ENCODE data around the gene CTLA4. TPM values are rescaled to one million over a fixed set of nuclear protein-coding genes. Genes with fewer than 3 reads are reported as not detected.
A peak's percentile ranks its signal among the peaks of the same experiment; 100 is the strongest.

Gene CTLA4
- total and polyA plus RNA-seq, 2 experiments from 2014 or later = not detected

- Mint-ChIP-seq H3K36me3 (ENCODE audit: low read depth) (no peaks in the 10 kb centered on the region), H3K27me3 (ENCODE audit: insufficient read depth, low read depth, poor library complexity) (peaks cover 3% of the 10 kb centered on the region), H3K27ac (no peak overlapping the region), H3K4me3 (no peak overlapping the region), H3K4me1 (peaks cover 9% of the 10 kb centered on the region), H3K9me3 (no peaks in the 10 kb centered on the region; the same call in 2 of the 3 replicates)
- Histone ChIP-seq H3K4me1 (ENCODE audit: insufficient read depth) (peaks cover 3% of the 10 kb centered on the region), H3K27ac (ENCODE audit: low read depth) (no peak overlapping the region), H3K4me3 (no peak overlapping the region), H3K4me2 (no peak overlapping the region), H3K9me2 (ENCODE audit: insufficient read depth) (no peaks in the 10 kb centered on the region), H2AFZ (peak overlapping the region; percentile 63), H4K20me1 (replicated peaks; ENCODE audit: insufficient read depth) (no peaks in the 10 kb centered on the region), H3K79me2 (replicated peaks; ENCODE audit: insufficient read depth) (no peaks in the 10 kb centered on the region), H3F3A (replicated peaks; ENCODE audit: low read depth) (no peaks in the 10 kb centered on the region), H3K36me3 (ENCODE audit: insufficient read depth) (no peaks in the 10 kb centered on the region), H3K27me3 (ENCODE audit: insufficient read depth) (no peaks in the 10 kb centered on the region)
- TF ChIP-seq REST (IDR thresholded peaks at IDR 0.05; ENCODE audit: unreplicated experiment) = no peak
- no peak for TF ChIP-seq JUNB (IDR thresholded peaks at IDR 0.05; ENCODE audit: unreplicated experiment)
- TF ChIP-seq EZH2phosphoT487 (IDR thresholded peaks at IDR 0.05; ENCODE audit: unreplicated experiment) = no peak
- TF ChIP-seq STAT1 (IDR thresholded peaks at IDR 0.05; ENCODE audit: unreplicated experiment) = no peak
- TF ChIP-seq EZH2 (IDR thresholded peaks at IDR 0.05; ENCODE audit: low read depth, unreplicated experiment) = no peak
- no peak for TF ChIP-seq ZNF331 (CRISPR knock-in tag; IDR thresholded peaks at IDR 0.05; ENCODE audit: low read depth)
- no peak for TF ChIP-seq CREB1 (CRISPR knock-in tag; IDR thresholded peaks at IDR 0.05; ENCODE audit: low read depth)
- no peak for TF ChIP-seq ZNF114 (CRISPR knock-in tag; IDR thresholded peaks at IDR 0.05)
- DNase-seq (ENCODE audit: low spot score) (no peak), ATAC-seq (no peak)
Measured at GRCh38 chr2:203840655-203841205, 26.8 kb upstream of the CTLA4 start.

GRCh38 chr2:203841654-203842053 is 25.9 kb upstream of the CTLA4 start:
- no peaks in the 10 kb centered on the region for H3K27me3 ChIP-seq (ENCODE audit: insufficient read depth)
- Mint-ChIP-seq H3K9me3 (no peaks in the 10 kb centered on the region; the same call in 2 of the 3 replicates), H3K4me1 (peaks cover 3% of the 10 kb centered on the region; the same call in 1 of the 3 replicates), H3K27me3 (ENCODE audit: insufficient read depth, low read depth, poor library complexity) (peaks cover 3% of the 10 kb centered on the region), H3K4me3 (no peak overlapping the region), H3K36me3 (ENCODE audit: low read depth) (no peaks in the 10 kb centered on the region), H3K27ac (no peak overlapping the region)
- H3K27ac ChIP-seq (ENCODE audit: low read depth) = no peak overlapping the region
- no peak overlapping the region for H3K4me3 ChIP-seq
- TF ChIP-seq EZH2 (IDR thresholded peaks at IDR 0.05; ENCODE audit: low read depth, unreplicated experiment) = no peak
- TF ChIP-seq STAT1 (IDR thresholded peaks at IDR 0.05; ENCODE audit: unreplicated experiment) = no peak
- H4K20me1 ChIP-seq (replicated peaks; ENCODE audit: insufficient read depth) = no peaks in the 10 kb centered on the region
- no peaks in the 10 kb centered on the region for H3K79me2 ChIP-seq (replicated peaks; ENCODE audit: insufficient read depth)
- no peaks in the 10 kb centered on the region for H3K4me1 ChIP-seq (ENCODE audit: insufficient read depth)
- H3K9me2 ChIP-seq (ENCODE audit: insufficient read depth) = no peaks in the 10 kb centered on the region
- no peak overlapping the region for H3K4me2 ChIP-seq
- ATAC-seq (no peak), DNase-seq (ENCODE audit: low spot score) (no peak)
- 0 out of 2 replicates have a peak overlapping the region, but pooled peaks have one; percentile 14 for H2AFZ ChIP-seq
- H3F3A ChIP-seq (replicated peaks; ENCODE audit: low read depth) = no peaks in the 10 kb centered on the region
- H3K36me3 ChIP-seq (ENCODE audit: insufficient read depth) = no peaks in the 10 kb centered on the region
